Hematopoietic multipotent progenitor cell treated with erythropoietin and hydrocortisone succinate and interleukin-3 and kit ligand, for 8 days (in vitro differentiated cells): ENCODE data around the gene TTLL10.
A peak's percentile ranks its signal among the peaks of the same experiment; 100 is the strongest.
"Not testable (repeated sequence)": the region's sequence is repeated elsewhere in the genome, so short reads cannot be mapped to it uniquely, and the experiment has no call there.

Experiments
- DNase-seq: peaks from one replicate; pipeline ENCODE4 v3.0.0-alpha.2; 2015

TTLL10 gene

DNA sequence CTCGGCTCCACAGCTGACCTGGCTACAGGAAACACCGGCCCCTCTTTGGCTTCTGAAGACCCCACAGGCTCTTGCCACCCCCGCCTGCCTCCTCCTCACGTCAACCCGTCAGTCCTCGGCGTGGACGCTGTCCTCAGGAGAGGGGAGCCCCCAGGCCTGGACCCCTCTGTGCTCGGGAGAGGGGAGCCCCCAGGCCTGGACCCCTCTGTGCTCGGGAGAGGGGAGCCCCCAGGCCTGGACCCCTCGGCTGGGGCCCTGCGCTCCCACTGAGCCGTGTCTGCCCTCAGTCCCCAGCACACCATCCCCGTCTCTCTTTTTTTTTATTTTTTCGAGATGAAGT is 31.8 kb upstream of the TTLL10 start:
- DNase-seq: no peak

GRCh38 chr1:1142352-1142751 is 31.3 kb upstream of the TTLL10 start:
- DNase-seq: not testable (repeated sequence)

- DNase-seq: no peak
Measured at GRCh38 chr1:1142844-1143243, 30.8 kb upstream of the TTLL10 start.

DNA sequence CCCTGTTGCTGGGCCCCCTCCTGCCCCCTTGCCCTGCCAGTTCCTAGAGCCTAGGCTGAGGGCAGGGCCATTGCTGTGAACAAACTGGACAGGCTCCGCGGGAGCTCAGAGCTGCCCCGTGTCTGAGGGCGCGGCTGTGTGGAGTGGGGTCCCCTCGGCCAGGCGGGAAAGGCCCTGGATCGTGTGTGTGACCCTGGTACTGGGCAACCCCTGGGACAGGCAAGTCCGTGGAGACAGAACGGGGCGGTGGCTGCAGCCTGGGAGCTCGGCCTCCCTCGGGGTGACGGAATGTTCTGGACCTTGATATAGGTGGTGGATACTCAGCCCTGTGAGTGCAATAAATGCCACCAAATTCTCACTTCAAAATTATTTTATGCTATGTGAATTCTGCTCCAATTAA is 30.0 kb upstream of the TTLL10 start:
- DNase-seq: no peak

DNA sequence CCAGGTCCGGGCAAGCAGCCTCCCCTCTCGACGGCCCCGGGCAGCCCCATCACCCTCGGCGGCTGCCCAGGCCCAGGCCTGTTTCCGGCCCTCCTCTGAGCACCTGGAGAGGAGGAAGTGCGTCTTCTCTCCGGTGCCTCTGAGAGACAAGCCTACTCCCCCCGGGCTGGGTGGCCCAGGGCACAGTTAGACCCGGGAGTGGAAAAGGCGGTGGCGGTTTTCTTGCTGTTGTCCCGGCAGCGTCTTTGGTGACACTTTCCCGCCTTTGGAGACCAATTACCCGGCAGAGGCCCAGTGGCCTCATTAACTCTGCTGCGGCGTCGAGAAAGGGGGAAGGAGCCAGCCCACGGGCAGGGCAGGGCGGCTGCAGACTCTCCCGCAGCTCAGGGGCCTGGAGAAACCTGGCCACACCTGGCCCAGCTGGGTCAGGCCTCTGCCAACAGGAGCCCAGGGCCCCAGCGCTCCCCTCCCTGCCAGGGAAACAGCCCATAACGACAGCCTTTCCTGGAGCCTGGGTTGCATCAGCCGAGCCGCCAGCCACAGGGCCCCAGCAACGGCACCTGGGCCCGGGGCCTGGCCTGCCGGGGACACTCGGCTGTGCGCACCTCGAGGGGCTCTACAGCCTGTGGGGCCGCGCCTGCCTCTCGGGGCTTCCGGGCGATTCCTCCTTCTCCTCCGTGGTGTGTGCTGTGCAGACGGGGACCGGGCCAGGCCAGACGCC is 29.4 kb upstream of the TTLL10 start:
- DNase-seq: no peak

- DNase-seq: no peak
Measured at GRCh38 chr1:1144843-1145546, 28.7 kb upstream of the TTLL10 start.

DNA sequence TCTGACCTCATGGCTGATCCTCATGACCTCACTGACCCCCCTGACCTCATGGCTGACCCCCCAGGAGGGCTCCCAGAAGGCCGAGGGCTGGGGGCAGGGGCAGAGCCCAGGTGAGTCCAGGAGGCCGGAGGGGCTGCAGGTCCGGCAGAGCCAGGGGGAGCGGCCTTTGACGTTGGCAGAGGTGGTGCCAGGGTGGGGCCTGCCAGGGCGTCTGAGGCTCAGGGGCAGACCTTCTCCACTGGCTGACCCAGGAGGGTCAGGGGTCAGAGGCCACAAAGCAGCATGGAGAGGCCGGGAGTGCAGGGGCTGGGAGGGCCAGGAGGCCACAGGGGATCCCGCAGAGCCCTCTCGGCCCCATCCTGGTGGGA is 28.1 kb upstream of the TTLL10 start:
- no peak for DNase-seq

GRCh38 chr1:1146026-1146425 is 27.7 kb upstream of the TTLL10 start:
- DNase-seq: no peak

DNA sequence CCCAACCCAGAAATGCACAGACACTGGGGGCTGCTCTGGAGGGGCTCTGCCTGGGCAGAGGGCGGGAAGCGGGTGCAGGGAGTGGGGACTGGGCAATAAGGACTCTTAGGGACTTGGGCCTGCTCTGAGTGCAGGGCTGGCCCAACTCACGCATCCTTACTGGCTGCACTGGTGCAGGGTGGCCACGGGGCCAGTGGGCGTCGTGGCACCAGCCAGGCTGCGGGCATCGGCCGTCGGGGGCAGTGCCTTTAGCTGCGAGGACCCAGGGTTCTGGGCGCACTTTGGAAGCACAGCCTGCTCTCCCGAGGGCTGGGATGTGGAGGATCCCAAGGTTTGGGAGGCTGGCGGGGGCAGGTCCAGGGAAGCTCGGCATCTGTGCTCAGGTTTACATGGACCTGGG is 27.1 kb upstream of the TTLL10 start:
- no peak for DNase-seq

DNA sequence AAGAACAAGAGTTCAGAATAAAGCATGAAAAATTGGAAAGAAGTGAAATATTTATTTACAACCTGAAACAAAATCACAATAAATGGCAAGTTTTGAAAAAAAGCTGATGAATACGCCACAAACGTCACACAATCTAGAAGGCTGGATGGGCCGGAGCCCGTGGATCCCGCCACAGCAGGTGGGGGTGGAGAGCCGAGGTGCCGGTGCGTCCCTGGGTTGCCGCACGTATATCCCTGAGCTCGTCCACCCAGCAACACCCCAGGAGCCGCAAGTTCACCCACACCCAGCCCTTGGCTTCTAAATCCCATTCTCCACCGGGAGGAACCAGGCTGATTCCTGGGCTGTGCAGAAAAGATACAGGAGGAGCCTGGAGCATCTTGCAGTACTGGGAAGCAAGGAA is 25.6 kb upstream of the TTLL10 start:
- no peak for DNase-seq

GRCh38 chr1:1148569-1148968 is 25.1 kb upstream of the TTLL10 start:
- DNase-seq: no peak

DNA sequence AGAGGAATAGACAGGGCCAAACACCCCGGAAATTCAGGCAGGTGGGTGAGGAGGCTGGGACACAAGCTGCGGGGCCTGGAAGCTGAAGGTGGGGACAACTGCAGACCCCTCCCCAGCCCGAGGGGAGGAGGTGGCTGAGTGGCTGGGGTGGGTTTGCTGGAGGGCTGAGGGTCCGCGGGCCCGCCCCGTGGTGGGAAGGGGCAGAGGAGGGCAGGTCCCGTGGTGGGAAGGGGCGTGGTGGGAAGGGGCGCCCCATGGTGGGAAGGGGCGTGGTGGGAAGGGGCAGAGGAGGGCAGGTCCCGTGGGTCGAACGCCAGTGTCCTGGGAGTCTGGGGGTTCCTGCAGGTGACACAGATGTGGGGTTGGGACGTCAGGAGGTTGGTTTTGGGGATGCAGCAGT is 24.3 kb upstream of the TTLL10 start:
- DNase-seq: no peak

GRCh38 chr1:1150100-1150499 is 23.6 kb upstream of the TTLL10 start:
- DNase-seq: no peak

GRCh38 chr1:1151306-1151705 is 22.4 kb upstream of the TTLL10 start:
- no peak for DNase-seq

GRCh38 chr1:1152431-1152830 is 21.2 kb upstream of the TTLL10 start:
- DNase-seq: not testable (repeated sequence)

DNA sequence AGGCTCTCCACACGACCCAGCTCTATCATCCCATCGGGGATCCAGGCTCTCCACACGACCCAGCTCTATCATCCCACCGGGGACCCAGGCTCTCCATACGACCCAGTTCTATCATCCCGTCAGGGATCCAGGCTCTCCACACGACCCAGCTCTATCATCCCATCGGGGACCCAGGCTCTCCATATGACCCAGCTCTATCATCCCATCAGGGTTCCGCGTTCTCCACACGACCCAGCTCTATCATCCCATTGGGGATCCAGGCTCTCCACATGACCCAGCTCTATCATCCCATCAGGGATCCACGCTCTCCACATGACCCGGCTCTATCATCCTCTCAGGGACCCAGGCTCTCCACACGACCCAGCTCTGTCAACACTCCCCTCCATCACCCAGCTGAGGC is 20.5 kb upstream of the TTLL10 start:
- DNase-seq: not testable (repeated sequence)

GRCh38 chr1:1153874-1154273 is 19.8 kb upstream of the TTLL10 start:
- no peak for DNase-seq

DNA sequence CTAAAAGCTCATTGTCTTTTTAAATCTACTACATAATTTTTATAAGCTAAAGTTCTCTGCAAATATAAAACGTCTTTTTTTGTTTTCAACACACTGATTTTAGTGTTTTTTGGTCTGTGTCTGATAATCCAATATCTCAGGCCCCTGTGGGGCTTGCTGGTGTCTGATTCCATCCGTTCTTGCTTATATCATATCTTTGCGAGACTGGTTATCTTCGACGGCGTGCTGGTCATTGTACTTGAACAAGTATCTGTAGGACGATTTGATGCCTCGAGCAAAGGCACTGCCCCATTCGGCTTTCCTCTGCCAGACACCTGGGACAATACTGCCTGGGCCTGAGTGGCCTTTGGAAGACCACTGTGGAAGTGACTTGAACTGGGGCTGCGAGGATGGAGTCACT is 18.4 kb upstream of the TTLL10 start:
- DNase-seq: no peak

- DNase-seq: peak; percentile 20
Measured at GRCh38 chr1:1156140-1157032, 17.3 kb upstream of the TTLL10 start.

DNA sequence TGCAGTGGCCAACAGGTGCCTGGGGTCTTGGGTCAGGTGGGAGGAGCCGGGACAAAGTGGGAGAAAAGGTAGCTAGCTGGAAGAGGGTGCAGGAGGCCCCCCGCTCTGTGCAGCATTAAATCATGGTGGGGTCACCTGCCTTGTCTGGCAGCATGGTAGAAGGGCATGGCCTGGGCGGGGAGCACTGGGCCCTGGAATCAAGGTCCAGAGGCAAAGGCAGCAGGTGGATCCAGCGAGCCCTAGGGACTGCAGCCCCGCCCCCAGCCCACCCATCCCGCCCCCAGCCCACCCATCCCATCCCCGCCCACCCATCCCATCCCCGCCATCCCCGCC is 16.7 kb upstream of the TTLL10 start:
- no peak for DNase-seq

- DNase-seq: peak; percentile 86
Measured at GRCh38 chr1:1157426-1157913, 16.2 kb upstream of the TTLL10 start.

DNA sequence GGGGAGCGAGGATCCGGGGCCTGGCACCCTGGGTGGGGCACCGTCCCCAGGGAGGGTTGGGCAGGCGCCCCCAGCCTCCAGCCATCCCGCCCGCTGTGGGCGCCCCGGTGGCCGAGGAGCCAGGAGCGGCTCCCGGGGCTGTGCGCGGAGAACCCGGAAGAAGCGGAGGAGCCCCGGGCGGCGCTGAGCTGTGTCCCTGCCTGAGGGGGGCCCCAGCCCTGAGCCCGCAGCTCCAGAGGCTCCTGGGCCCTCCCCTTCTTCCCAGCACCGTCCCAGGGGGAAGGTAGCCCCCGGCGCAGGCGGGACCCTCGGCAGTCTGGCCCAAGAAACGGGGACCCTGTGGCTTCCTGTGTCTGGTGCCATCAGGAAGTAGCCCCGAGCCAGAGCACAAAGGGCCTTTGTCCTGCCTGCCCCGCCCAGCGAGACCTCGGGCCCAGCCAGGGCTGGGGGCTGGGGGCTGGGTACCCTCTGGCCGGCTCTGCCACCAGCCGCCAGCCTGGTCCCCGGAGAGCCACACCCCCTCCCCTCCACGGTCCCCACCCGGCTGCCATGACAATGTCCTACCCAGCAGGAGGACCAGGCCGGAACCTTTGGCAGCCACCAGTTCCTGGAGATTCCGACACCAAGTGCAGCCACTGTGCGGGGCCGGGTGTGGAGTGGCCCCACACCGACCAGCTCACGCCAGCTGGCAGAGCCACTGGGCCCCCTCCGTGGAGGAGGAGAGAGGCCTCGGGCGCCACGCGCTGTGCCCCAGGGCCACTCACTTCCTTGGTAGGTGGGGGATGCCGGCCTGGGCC is 15.6 kb upstream of the TTLL10 start:
- peak; percentile 22 for DNase-seq
